Measurements from ENCODE around the gene ARSD.

The ARSD gene

DNA sequence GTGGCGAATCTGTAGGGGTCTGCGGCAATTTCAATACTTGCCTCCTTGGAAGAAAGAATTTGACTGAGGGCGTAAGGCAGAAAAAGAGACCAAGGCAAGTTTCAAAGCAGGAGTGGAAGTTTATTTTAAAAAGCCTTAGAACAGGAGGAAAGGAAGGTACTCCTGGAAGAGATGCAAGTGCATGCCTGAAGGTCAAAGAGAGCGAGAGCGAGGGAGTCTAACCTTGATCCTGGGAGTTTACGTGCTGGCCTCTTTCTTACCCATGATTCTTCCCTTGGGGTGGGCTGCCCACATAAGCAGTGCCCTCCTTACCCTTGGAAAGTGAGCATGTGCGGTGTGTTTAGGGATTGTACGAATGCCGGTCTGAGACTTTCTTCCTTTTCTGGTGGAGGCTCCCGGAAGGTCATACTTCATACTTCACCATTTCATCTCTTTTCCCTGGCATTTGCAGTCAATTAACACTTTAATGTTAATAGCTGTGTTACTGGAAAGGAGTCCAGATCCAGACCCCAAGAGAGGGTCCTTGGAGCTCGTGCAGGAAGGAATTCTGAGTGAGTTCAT is 40.0 kb downstream of the ARSD start:
- Histone ChIP-seq H3K18ac (ENCODE audit: low read length) (no peak overlapping the region), H3K27me3 (ENCODE audit: insufficient read depth, low read length, poor library complexity) (no peaks in the 10 kb centered on the region), H4K8ac (ENCODE audit: low read depth, low read length) (no peak overlapping the region), H3K36me3 (ENCODE audit: control insufficient read depth, insufficient read depth, low read length) (no peaks in the 10 kb centered on the region), H2BK15ac (replicated peaks; ENCODE audit: low read depth) (no peak overlapping the region), H3K4me3 (ENCODE audit: low read length) (no peak overlapping the region), H2AK5ac (ENCODE audit: low read length) (no peak overlapping the region), H2BK120ac (ENCODE audit: low read depth, low read length) (no peak overlapping the region), H3K4me2 (ENCODE audit: low read length) (no peak overlapping the region), H3K23ac (ENCODE audit: low read length) (no peak overlapping the region), H2BK5ac (ENCODE audit: low read length) (no peak overlapping the region), H3K9ac (ENCODE audit: low read length) (no peak overlapping the region), H3K4ac (ENCODE audit: low read depth, low read length) (no peak overlapping the region), H3K56ac (ENCODE audit: low read length) (no peak overlapping the region), H3K27ac (ENCODE audit: low read depth, low read length) (no peak overlapping the region), H3K4me1 (ENCODE audit: control insufficient read depth, low read depth, low read length) (no peaks in the 10 kb centered on the region), H3K79me2 (ENCODE audit: control insufficient read depth, insufficient read depth, low read length) (no peaks in the 10 kb centered on the region), H3K79me1 (ENCODE audit: low read length) (no peaks in the 10 kb centered on the region), H4K5ac (ENCODE audit: low read length) (no peak overlapping the region)
- DNase-seq = no peak
- WGBS (ENCODE audit: extremely low coverage, insufficient coverage, low lambda C conversion rate) = no CpG with 5 or more reads among the region's 11 CpGs

DNA sequence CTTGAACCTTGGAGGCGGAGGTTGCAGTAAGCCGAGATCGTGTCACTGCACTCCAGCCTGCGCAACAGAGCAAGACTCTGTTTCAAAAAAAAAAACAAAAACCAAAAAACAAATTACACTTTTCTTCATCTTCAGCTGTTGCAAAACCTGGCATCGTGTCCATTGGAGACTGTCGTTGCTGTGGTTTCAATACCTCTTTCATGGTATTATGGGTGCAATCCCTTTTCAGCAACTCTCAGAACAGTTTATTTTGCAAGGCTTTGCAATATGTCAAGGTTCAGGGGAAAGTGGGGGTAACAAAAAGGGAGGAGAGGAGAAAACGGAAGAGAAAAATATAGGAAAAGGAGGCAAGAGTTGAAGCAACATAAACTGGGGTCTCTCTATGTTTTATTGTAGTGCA is 40.8 kb downstream of the ARSD start:
- Histone ChIP-seq H4K5ac (ENCODE audit: low read length) (no peak overlapping the region), H3K23ac (ENCODE audit: low read length) (no peak overlapping the region)
- WGBS (ENCODE audit: extremely low coverage, insufficient coverage, low lambda C conversion rate) = no CpG with 5 or more reads among the region's 7 CpGs

DNA sequence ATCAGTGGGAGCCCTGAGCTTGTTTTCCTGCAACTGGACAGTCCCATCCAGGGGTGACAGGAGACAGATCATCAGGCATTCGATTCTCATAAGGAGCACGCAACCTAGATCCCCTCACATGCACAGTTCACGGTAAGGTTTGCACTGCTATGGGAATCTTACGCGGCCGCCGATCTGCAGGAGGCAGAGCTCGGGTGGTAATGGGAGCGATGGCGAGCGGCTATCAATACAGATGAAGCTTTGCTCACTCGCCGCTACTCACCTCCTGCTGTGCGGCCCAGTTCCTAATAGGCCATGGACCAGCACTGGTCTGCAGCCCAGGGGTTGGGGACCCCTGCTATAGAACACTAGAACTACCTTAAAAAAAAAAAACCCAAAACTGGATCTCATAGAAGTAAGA is 45.4 kb downstream of the ARSD start:
- no peak overlapping the region for H4K8ac ChIP-seq (ENCODE audit: low read depth, low read length)
- no peak overlapping the region for H3K4ac ChIP-seq (ENCODE audit: low read depth, low read length)
- WGBS (ENCODE audit: extremely low coverage, insufficient coverage, low lambda C conversion rate) = no CpG with 5 or more reads among the region's 14 CpGs

More for the DNA sequence above, 40.8 kb downstream of the ARSD start:
- Histone ChIP-seq H3K36me3 (ENCODE audit: control insufficient read depth, insufficient read depth, low read length) (no peaks in the 10 kb centered on the region), H3K4ac (ENCODE audit: low read depth, low read length) (no peak overlapping the region), H4K8ac (ENCODE audit: low read depth, low read length) (no peak overlapping the region), H2AK5ac (ENCODE audit: low read length) (no peak overlapping the region), H3K27me3 (ENCODE audit: insufficient read depth, low read length, poor library complexity) (no peaks in the 10 kb centered on the region), H3K4me2 (ENCODE audit: low read length) (no peak overlapping the region), H3K4me3 (ENCODE audit: low read length) (no peak overlapping the region), H3K27ac (ENCODE audit: low read depth, low read length) (no peak overlapping the region), H3K56ac (ENCODE audit: low read length) (no peak overlapping the region), H2BK5ac (ENCODE audit: low read length) (no peak overlapping the region), H3K9ac (ENCODE audit: low read length) (no peak overlapping the region), H2BK15ac (replicated peaks; ENCODE audit: low read depth) (no peak overlapping the region), H3K79me2 (ENCODE audit: control insufficient read depth, insufficient read depth, low read length) (no peaks in the 10 kb centered on the region), H3K79me1 (ENCODE audit: low read length) (no peaks in the 10 kb centered on the region), H3K4me1 (ENCODE audit: control insufficient read depth, low read depth, low read length) (no peaks in the 10 kb centered on the region), H3K18ac (ENCODE audit: low read length) (no peak overlapping the region), H2BK120ac (ENCODE audit: low read depth, low read length) (no peak overlapping the region)
- no peak for DNase-seq

DNA sequence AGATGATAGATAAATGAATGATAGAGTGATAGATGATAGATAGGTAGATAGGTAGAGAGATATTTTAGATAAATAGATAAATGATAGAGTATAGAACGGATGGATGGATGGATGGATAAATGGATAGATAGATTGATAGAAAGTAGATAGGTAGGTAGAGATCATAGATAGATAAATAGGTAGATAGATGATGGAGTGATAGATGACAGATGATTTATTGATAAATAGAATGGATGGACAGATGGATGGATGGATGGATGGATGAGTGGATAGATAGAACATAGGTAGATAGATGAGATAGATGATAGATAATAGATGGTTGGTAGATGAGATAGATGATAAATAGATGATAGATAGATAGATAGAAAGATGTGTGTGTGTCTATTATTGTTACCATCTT is 49.5 kb downstream of the ARSD start:
- Histone ChIP-seq H3K4me3 (ENCODE audit: low read length) (no peak overlapping the region), H3K36me3 (ENCODE audit: control insufficient read depth, insufficient read depth, low read length) (no peaks in the 10 kb centered on the region), H3K18ac (ENCODE audit: low read length) (no peak overlapping the region), H2BK15ac (replicated peaks; ENCODE audit: low read depth) (no peak overlapping the region), H4K5ac (ENCODE audit: low read length) (no peak overlapping the region), H2AK5ac (ENCODE audit: low read length) (no peak overlapping the region), H3K9ac (ENCODE audit: low read length) (no peak overlapping the region), H2BK5ac (ENCODE audit: low read length) (no peak overlapping the region), H3K27ac (ENCODE audit: low read depth, low read length) (no peak overlapping the region), H3K56ac (ENCODE audit: low read length) (no peak overlapping the region), H3K4me1 (ENCODE audit: control insufficient read depth, low read depth, low read length) (no peaks in the 10 kb centered on the region), H4K8ac (ENCODE audit: low read depth, low read length) (no peak overlapping the region), H3K4me2 (ENCODE audit: low read length) (no peak overlapping the region), H3K79me2 (ENCODE audit: control insufficient read depth, insufficient read depth, low read length) (no peaks in the 10 kb centered on the region), H3K4ac (ENCODE audit: low read depth, low read length) (no peak overlapping the region), H3K23ac (ENCODE audit: low read length) (no peak overlapping the region), H3K79me1 (ENCODE audit: low read length) (no peaks in the 10 kb centered on the region), H3K27me3 (ENCODE audit: insufficient read depth, low read length, poor library complexity) (no peaks in the 10 kb centered on the region), H2BK120ac (ENCODE audit: low read depth, low read length) (no peak overlapping the region)
- no peak for DNase-seq
- 100% methylated on average over 1 of the region's 1 CpG for WGBS (ENCODE audit: extremely low coverage, insufficient coverage, low lambda C conversion rate)

More for the DNA sequence above, 45.4 kb downstream of the ARSD start:
- no peak overlapping the region for H4K5ac ChIP-seq (ENCODE audit: low read length)
- no peak overlapping the region for H3K9ac ChIP-seq (ENCODE audit: low read length)
- DNase-seq = no peak
- no peak overlapping the region for H2BK120ac ChIP-seq (ENCODE audit: low read depth, low read length)
- H3K27ac ChIP-seq (ENCODE audit: low read depth, low read length) = no peak overlapping the region
- no peak overlapping the region for H2BK5ac ChIP-seq (ENCODE audit: low read length)
- no peak overlapping the region for H2BK15ac ChIP-seq (replicated peaks; ENCODE audit: low read depth)
- no peak overlapping the region for H3K18ac ChIP-seq (ENCODE audit: low read length)
- H3K79me2 ChIP-seq (ENCODE audit: control insufficient read depth, insufficient read depth, low read length) = no peaks in the 10 kb centered on the region
- H2AK5ac ChIP-seq (ENCODE audit: low read length) = no peak overlapping the region
- no peak overlapping the region for H3K23ac ChIP-seq (ENCODE audit: low read length)
- H3K56ac ChIP-seq (ENCODE audit: low read length) = no peak overlapping the region
- H3K4me2 ChIP-seq (ENCODE audit: low read length) = no peak overlapping the region
- H3K27me3 ChIP-seq (ENCODE audit: insufficient read depth, low read length, poor library complexity) = no peaks in the 10 kb centered on the region
- no peak overlapping the region for H3K4me3 ChIP-seq (ENCODE audit: low read length)
- H3K36me3 ChIP-seq (ENCODE audit: control insufficient read depth, insufficient read depth, low read length) = no peaks in the 10 kb centered on the region
- H3K4me1 ChIP-seq (ENCODE audit: control insufficient read depth, low read depth, low read length) = no peaks in the 10 kb centered on the region
- H3K79me1 ChIP-seq (ENCODE audit: low read length) = no peaks in the 10 kb centered on the region

DNA sequence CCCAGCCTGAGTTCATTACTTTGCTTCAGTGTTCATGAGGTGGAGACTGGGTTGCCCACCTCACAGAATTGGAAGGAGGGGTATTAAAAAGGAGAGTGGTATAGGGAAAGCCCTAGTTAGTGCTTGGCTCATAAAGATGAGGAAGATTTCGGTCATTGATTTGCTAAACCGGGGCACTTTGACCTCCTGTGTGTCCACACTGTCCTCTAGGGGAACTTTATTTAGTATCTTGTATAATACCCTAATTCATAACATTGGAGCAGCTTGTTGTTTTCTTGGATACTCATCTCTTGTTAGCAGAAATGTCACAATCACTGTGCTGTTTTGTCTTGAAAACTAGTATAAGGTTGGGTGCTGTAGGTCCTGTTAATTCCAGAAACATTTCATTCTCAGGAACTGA is 50.6 kb downstream of the ARSD start:
- H3K4me3 ChIP-seq (ENCODE audit: low read length) = no peak overlapping the region

DNA sequence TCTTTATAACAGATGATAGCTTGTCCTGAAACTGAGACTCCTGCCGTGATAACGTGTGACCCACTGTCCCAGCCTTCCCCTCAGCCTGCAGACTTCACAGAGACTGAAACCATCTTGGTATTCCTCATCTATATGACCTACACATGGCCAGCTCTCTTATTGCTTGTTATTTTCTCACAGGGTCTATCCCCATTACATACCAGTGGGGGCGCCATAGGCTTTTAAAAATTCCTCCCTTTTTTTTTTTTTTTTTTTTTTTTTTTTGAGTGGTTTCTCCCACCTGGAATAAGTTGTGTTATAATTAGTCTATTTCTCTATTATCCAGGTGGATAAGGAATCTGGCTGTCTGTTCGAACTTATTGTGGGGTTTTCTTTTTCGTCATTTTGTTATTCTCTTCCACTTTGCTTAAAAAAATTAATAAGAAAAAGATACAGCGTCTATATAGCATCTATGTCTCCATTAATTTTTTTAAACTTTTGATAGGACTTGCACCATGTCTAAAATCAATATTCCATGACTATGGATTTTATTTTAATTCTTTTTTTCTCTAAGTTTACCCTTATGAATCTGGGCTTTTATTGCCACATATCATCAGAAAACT is 53.2 kb downstream of the ARSD start:
- DNase-seq = no peak
- H3K4ac ChIP-seq (ENCODE audit: low read depth, low read length) = no peak overlapping the region

More for the DNA sequence above, 50.6 kb downstream of the ARSD start:
- Histone ChIP-seq H3K79me2 (ENCODE audit: control insufficient read depth, insufficient read depth, low read length) (no peaks in the 10 kb centered on the region), H2BK5ac (ENCODE audit: low read length) (no peak overlapping the region), H3K4me1 (ENCODE audit: control insufficient read depth, low read depth, low read length) (no peaks in the 10 kb centered on the region), H3K79me1 (ENCODE audit: low read length) (no peaks in the 10 kb centered on the region), H3K56ac (ENCODE audit: low read length) (no peak overlapping the region), H3K27ac (ENCODE audit: low read depth, low read length) (no peak overlapping the region), H2BK120ac (ENCODE audit: low read depth, low read length) (no peak overlapping the region), H4K8ac (ENCODE audit: low read depth, low read length) (no peak overlapping the region), H3K27me3 (ENCODE audit: insufficient read depth, low read length, poor library complexity) (no peaks in the 10 kb centered on the region), H3K23ac (ENCODE audit: low read length) (no peak overlapping the region), H3K9ac (ENCODE audit: low read length) (no peak overlapping the region), H3K4me2 (ENCODE audit: low read length) (no peak overlapping the region), H3K36me3 (ENCODE audit: control insufficient read depth, insufficient read depth, low read length) (no peaks in the 10 kb centered on the region), H3K18ac (ENCODE audit: low read length) (no peak overlapping the region), H3K4ac (ENCODE audit: low read depth, low read length) (no peak overlapping the region), H2BK15ac (replicated peaks; ENCODE audit: low read depth) (no peak overlapping the region), H2AK5ac (ENCODE audit: low read length) (no peak overlapping the region), H4K5ac (ENCODE audit: low read length) (no peak overlapping the region)
- no CpG with 5 or more reads among the region's 2 CpGs for WGBS (ENCODE audit: extremely low coverage, insufficient coverage, low lambda C conversion rate)
- DNase-seq = no peak

More for the DNA sequence above, 53.2 kb downstream of the ARSD start:
- no peak overlapping the region for H3K9ac ChIP-seq (ENCODE audit: low read length)
- no CpG with 5 or more reads among the region's 6 CpGs for whole genome bisulfite sequencing (ENCODE audit: extremely low coverage, insufficient coverage, low lambda C conversion rate)
- H3K18ac ChIP-seq (ENCODE audit: low read length) = no peak overlapping the region
- H3K4me1 ChIP-seq (ENCODE audit: control insufficient read depth, low read depth, low read length) = no peaks in the 10 kb centered on the region
- no peak overlapping the region for H3K4me3 ChIP-seq (ENCODE audit: low read length)
- H4K5ac ChIP-seq (ENCODE audit: low read length) = no peak overlapping the region
- H3K23ac ChIP-seq (ENCODE audit: low read length) = no peak overlapping the region
- H2BK15ac ChIP-seq (replicated peaks; ENCODE audit: low read depth) = no peak overlapping the region
- no peaks in the 10 kb centered on the region for H3K36me3 ChIP-seq (ENCODE audit: control insufficient read depth, insufficient read depth, low read length)
- H2AK5ac ChIP-seq (ENCODE audit: low read length) = no peak overlapping the region
- H3K56ac ChIP-seq (ENCODE audit: low read length) = no peak overlapping the region
- H4K8ac ChIP-seq (ENCODE audit: low read depth, low read length) = no peak overlapping the region
- no peak overlapping the region for H2BK5ac ChIP-seq (ENCODE audit: low read length)
- no peak overlapping the region for H2BK120ac ChIP-seq (ENCODE audit: low read depth, low read length)
- no peaks in the 10 kb centered on the region for H3K79me2 ChIP-seq (ENCODE audit: control insufficient read depth, insufficient read depth, low read length)
- H3K79me1 ChIP-seq (ENCODE audit: low read length) = no peaks in the 10 kb centered on the region
- no peaks in the 10 kb centered on the region for H3K27me3 ChIP-seq (ENCODE audit: insufficient read depth, low read length, poor library complexity)
- no peak overlapping the region for H3K27ac ChIP-seq (ENCODE audit: low read depth, low read length)
- no peak overlapping the region for H3K4me2 ChIP-seq (ENCODE audit: low read length)

Measured in mesendoderm (in vitro differentiated cells).